ENCODE measurements around the gene ACSS3.

The ACSS3 gene

GRCh38 chr12:81125691-81126090 is 47.8 kb downstream of the ACSS3 start:
- 96% methylated on average over 6 of the region's 8 CpGs for whole genome bisulfite sequencing (ENCODE audit: insufficient coverage)
- Histone ChIP-seq H3K36me3 (ENCODE audit: control insufficient read depth in 4 of 4, insufficient read depth in 4 of 4, low read length in 3 of 4) (no peaks in the 10 kb centered on the region), H3K4me3 (ENCODE audit: control insufficient read depth in 1 of 7, extremely low read depth in 1 of 7, insufficient read depth in 4 of 7, low read depth in 2 of 7, low read length in 6 of 7) (no peak overlapping the region), H3K27me3 (replicated peaks in 2 of 5; ENCODE audit: control insufficient read depth in 4 of 5, insufficient read depth in 5 of 5, low read length in 4 of 5) (no peaks in the 10 kb centered on the region), H3K9me3 (ENCODE audit: control extremely low read depth in 1 of 5, control insufficient read depth in 4 of 5, insufficient read depth in 2 of 5, low read depth in 1 of 5, low read length in 4 of 5) (no peaks in the 10 kb centered on the region), H3K27ac (ENCODE audit: insufficient read depth in 1 of 2, low read depth in 1 of 2, low read length in 2 of 2, poor library complexity in 1 of 2, severe bottlenecking in 2 of 2) (no peak overlapping the region), H3K4me1 (ENCODE audit: control extremely low read depth in 1 of 4, control insufficient read depth in 4 of 4, insufficient read depth in 4 of 4, low read length in 3 of 4) (no peaks in the 10 kb centered on the region)
- POLR2A ChIA-PET: no interaction called here
- no peak for DNase-seq
- CTCF ChIA-PET: no interaction called here

GRCh38 chr12:81128930-81129554 is 51.2 kb downstream of the ACSS3 start:
- ChIA-PET POLR2A (no interaction called here), CTCF (no interaction called here)
- no peaks in the 10 kb centered on the region for H3K9me3 ChIP-seq (ENCODE audit: control extremely low read depth in 1 of 5, control insufficient read depth in 4 of 5, insufficient read depth in 2 of 5, low read depth in 1 of 5, low read length in 4 of 5)
- H3K36me3 ChIP-seq (ENCODE audit: control insufficient read depth in 4 of 4, insufficient read depth in 4 of 4, low read length in 3 of 4): no peaks in the 10 kb centered on the region
- WGBS (ENCODE audit: insufficient coverage): 0% methylated on average over 2 of the region's 2 CpGs
- H3K4me1 ChIP-seq (ENCODE audit: control extremely low read depth in 1 of 4, control insufficient read depth in 4 of 4, insufficient read depth in 4 of 4, low read length in 3 of 4): no peaks in the 10 kb centered on the region
- no peak overlapping the region for H3K27ac ChIP-seq (ENCODE audit: insufficient read depth in 1 of 2, low read depth in 1 of 2, low read length in 2 of 2, poor library complexity in 1 of 2, severe bottlenecking in 2 of 2)
- no peaks in the 10 kb centered on the region for H3K27me3 ChIP-seq (replicated peaks in 2 of 5; ENCODE audit: control insufficient read depth in 4 of 5, insufficient read depth in 5 of 5, low read length in 4 of 5)
- peak; percentile 25 to 37 (median 37) for DNase-seq
- H3K4me3 ChIP-seq (ENCODE audit: control insufficient read depth in 1 of 7, extremely low read depth in 1 of 7, insufficient read depth in 4 of 7, low read depth in 2 of 7, low read length in 6 of 7): no peak overlapping the region

- no peak for DNase-seq
- H3K27ac ChIP-seq (ENCODE audit: insufficient read depth in 1 of 2, low read depth in 1 of 2, low read length in 2 of 2, poor library complexity in 1 of 2, severe bottlenecking in 2 of 2): no peak overlapping the region
- CTCF ChIA-PET: no interaction called here
Observed at GRCh38 chr12:81136519-81136918, 58.6 kb downstream of the ACSS3 start.

GRCh38 chr12:81137801-81138200 is 59.9 kb downstream of the ACSS3 start:
- ChIA-PET CTCF (no interaction called here), POLR2A (no interaction called here)
- H3K4me1 ChIP-seq (ENCODE audit: control extremely low read depth in 1 of 4, control insufficient read depth in 4 of 4, insufficient read depth in 4 of 4, low read length in 3 of 4): no peaks in the 10 kb centered on the region
- H3K9me3 ChIP-seq (ENCODE audit: control extremely low read depth in 1 of 5, control insufficient read depth in 4 of 5, insufficient read depth in 2 of 5, low read depth in 1 of 5, low read length in 4 of 5): no peaks in the 10 kb centered on the region
- no peaks in the 10 kb centered on the region for H3K36me3 ChIP-seq (ENCODE audit: control insufficient read depth in 4 of 4, insufficient read depth in 4 of 4, low read length in 3 of 4)
- H3K27ac ChIP-seq (ENCODE audit: insufficient read depth in 1 of 2, low read depth in 1 of 2, low read length in 2 of 2, poor library complexity in 1 of 2, severe bottlenecking in 2 of 2): no peak overlapping the region
- WGBS (ENCODE audit: insufficient coverage): 100% methylated on average over 1 of the region's 2 CpGs
- peaks cover 0 to 2% (median 0%) of the 10 kb centered on the region in 5 experiments for H3K27me3 ChIP-seq (replicated peaks in 2 of 5; ENCODE audit: control insufficient read depth in 4 of 5, insufficient read depth in 5 of 5, low read length in 4 of 5)
- no peak for DNase-seq
- H3K4me3 ChIP-seq (ENCODE audit: control insufficient read depth in 1 of 7, extremely low read depth in 1 of 7, insufficient read depth in 4 of 7, low read depth in 2 of 7, low read length in 6 of 7): no peak overlapping the region

More at GRCh38 chr12:81136519-81136918, 58.6 kb downstream of the ACSS3 start:
- peaks cover 0 to 2% (median 0%) of the 10 kb centered on the region in 5 experiments for H3K27me3 ChIP-seq (replicated peaks in 2 of 5; ENCODE audit: control insufficient read depth in 4 of 5, insufficient read depth in 5 of 5, low read length in 4 of 5)
- H3K9me3 ChIP-seq (ENCODE audit: control extremely low read depth in 1 of 5, control insufficient read depth in 4 of 5, insufficient read depth in 2 of 5, low read depth in 1 of 5, low read length in 4 of 5): no peaks in the 10 kb centered on the region
- POLR2A ChIA-PET: no interaction called here
- H3K4me3 ChIP-seq (ENCODE audit: control insufficient read depth in 1 of 7, extremely low read depth in 1 of 7, insufficient read depth in 4 of 7, low read depth in 2 of 7, low read length in 6 of 7): no peak overlapping the region
- H3K36me3 ChIP-seq (ENCODE audit: control insufficient read depth in 4 of 4, insufficient read depth in 4 of 4, low read length in 3 of 4): no peaks in the 10 kb centered on the region
- H3K4me1 ChIP-seq (ENCODE audit: control extremely low read depth in 1 of 4, control insufficient read depth in 4 of 4, insufficient read depth in 4 of 4, low read length in 3 of 4): no peaks in the 10 kb centered on the region

GRCh38 chr12:81141217-81141616 is 63.3 kb downstream of the ACSS3 start:
- Histone ChIP-seq H3K4me3 (ENCODE audit: control insufficient read depth in 1 of 7, extremely low read depth in 1 of 7, insufficient read depth in 4 of 7, low read depth in 2 of 7, low read length in 6 of 7) (no peak overlapping the region), H3K27me3 (replicated peaks in 2 of 5; ENCODE audit: control insufficient read depth in 4 of 5, insufficient read depth in 5 of 5, low read length in 4 of 5) (peaks cover 0 to 2% (median 0%) of the 10 kb centered on the region in 5 experiments), H3K9me3 (ENCODE audit: control extremely low read depth in 1 of 5, control insufficient read depth in 4 of 5, insufficient read depth in 2 of 5, low read depth in 1 of 5, low read length in 4 of 5) (no peaks in the 10 kb centered on the region), H3K27ac (ENCODE audit: insufficient read depth in 1 of 2, low read depth in 1 of 2, low read length in 2 of 2, poor library complexity in 1 of 2, severe bottlenecking in 2 of 2) (no peak overlapping the region), H3K4me1 (ENCODE audit: control extremely low read depth in 1 of 4, control insufficient read depth in 4 of 4, insufficient read depth in 4 of 4, low read length in 3 of 4) (no peaks in the 10 kb centered on the region), H3K36me3 (ENCODE audit: control insufficient read depth in 4 of 4, insufficient read depth in 4 of 4, low read length in 3 of 4) (no peaks in the 10 kb centered on the region)
- DNase-seq: no peak
- POLR2A ChIA-PET: no interaction called here
- WGBS (ENCODE audit: insufficient coverage): no CpG with 5 or more reads among the region's 1 CpG
- CTCF ChIA-PET: no interaction called here

- Histone ChIP-seq H3K4me1 (ENCODE audit: control extremely low read depth in 1 of 4, control insufficient read depth in 4 of 4, insufficient read depth in 4 of 4, low read length in 3 of 4) (no peaks in the 10 kb centered on the region), H3K27ac (ENCODE audit: insufficient read depth in 1 of 2, low read depth in 1 of 2, low read length in 2 of 2, poor library complexity in 1 of 2, severe bottlenecking in 2 of 2) (no peak overlapping the region), H3K9me3 (ENCODE audit: control extremely low read depth in 1 of 5, control insufficient read depth in 4 of 5, insufficient read depth in 2 of 5, low read depth in 1 of 5, low read length in 4 of 5) (no peaks in the 10 kb centered on the region), H3K4me3 (ENCODE audit: control insufficient read depth in 1 of 7, extremely low read depth in 1 of 7, insufficient read depth in 4 of 7, low read depth in 2 of 7, low read length in 6 of 7) (no peak overlapping the region), H3K27me3 (replicated peaks in 2 of 5; ENCODE audit: control insufficient read depth in 4 of 5, insufficient read depth in 5 of 5, low read length in 4 of 5) (peaks cover 0 to 2% (median 0%) of the 10 kb centered on the region in 5 experiments), H3K36me3 (ENCODE audit: control insufficient read depth in 4 of 4, insufficient read depth in 4 of 4, low read length in 3 of 4) (no peaks in the 10 kb centered on the region)
- DNase-seq: no peak
- WGBS (ENCODE audit: insufficient coverage): no CpG with 5 or more reads among the region's 5 CpGs
- CTCF ChIA-PET: no interaction called here
- POLR2A ChIA-PET: no interaction called here
Observed at GRCh38 chr12:81143057-81143456, 65.2 kb downstream of the ACSS3 start.

GRCh38 chr12:81146228-81147225 is 68.6 kb downstream of the ACSS3 start:
- POLR2A ChIA-PET: no interaction called here
- CTCF ChIA-PET: no interaction called here
- 92% methylated on average over 2 of the region's 3 CpGs for WGBS (ENCODE audit: insufficient coverage)

More at GRCh38 chr12:81146228-81147225, 68.6 kb downstream of the ACSS3 start:
- no peak for DNase-seq
- H3K9me3 ChIP-seq (ENCODE audit: control extremely low read depth in 1 of 5, control insufficient read depth in 4 of 5, insufficient read depth in 2 of 5, low read depth in 1 of 5, low read length in 4 of 5): no peaks in the 10 kb centered on the region
- H3K27me3 ChIP-seq (replicated peaks in 2 of 5; ENCODE audit: control insufficient read depth in 4 of 5, insufficient read depth in 5 of 5, low read length in 4 of 5): no peaks in the 10 kb centered on the region
- H3K4me1 ChIP-seq (ENCODE audit: control extremely low read depth in 1 of 4, control insufficient read depth in 4 of 4, insufficient read depth in 4 of 4, low read length in 3 of 4): no peaks in the 10 kb centered on the region
- H3K27ac ChIP-seq (ENCODE audit: insufficient read depth in 1 of 2, low read depth in 1 of 2, low read length in 2 of 2, poor library complexity in 1 of 2, severe bottlenecking in 2 of 2): no peak overlapping the region
- H3K36me3 ChIP-seq (ENCODE audit: control insufficient read depth in 4 of 4, insufficient read depth in 4 of 4, low read length in 3 of 4): no peaks in the 10 kb centered on the region
- H3K4me3 ChIP-seq (ENCODE audit: control insufficient read depth in 1 of 7, extremely low read depth in 1 of 7, insufficient read depth in 4 of 7, low read depth in 2 of 7, low read length in 6 of 7): no peak overlapping the region
